Articular chondrocyte of knee joint (primary cell): ENCODE data around the gene FRS2. TPM values are rescaled to one million over a fixed set of nuclear protein-coding genes. Genes with fewer than 3 reads are reported as not detected.

ENCODE experiments used
- small RNA-seq: library from RNA; depleted of rRNA; stranded (forward); fragments of <200 nt; gene quantifications from one replicate; pipeline ENCODE3, GENCODE V24; 2012
- total RNA-seq: library from RNA; depleted of rRNA; stranded (reverse); fragments of >200 nt; gene quantifications from 2 replicates; pipeline ENCODE4 v1.2.3, GENCODE V29; 2012

FRS2 gene, protein sequence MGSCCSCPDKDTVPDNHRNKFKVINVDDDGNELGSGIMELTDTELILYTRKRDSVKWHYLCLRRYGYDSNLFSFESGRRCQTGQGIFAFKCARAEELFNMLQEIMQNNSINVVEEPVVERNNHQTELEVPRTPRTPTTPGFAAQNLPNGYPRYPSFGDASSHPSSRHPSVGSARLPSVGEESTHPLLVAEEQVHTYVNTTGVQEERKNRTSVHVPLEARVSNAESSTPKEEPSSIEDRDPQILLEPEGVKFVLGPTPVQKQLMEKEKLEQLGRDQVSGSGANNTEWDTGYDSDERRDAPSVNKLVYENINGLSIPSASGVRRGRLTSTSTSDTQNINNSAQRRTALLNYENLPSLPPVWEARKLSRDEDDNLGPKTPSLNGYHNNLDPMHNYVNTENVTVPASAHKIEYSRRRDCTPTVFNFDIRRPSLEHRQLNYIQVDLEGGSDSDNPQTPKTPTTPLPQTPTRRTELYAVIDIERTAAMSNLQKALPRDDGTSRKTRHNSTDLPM
- 103 and 111 TPM in 2 replicates for total RNA-seq

DNA sequence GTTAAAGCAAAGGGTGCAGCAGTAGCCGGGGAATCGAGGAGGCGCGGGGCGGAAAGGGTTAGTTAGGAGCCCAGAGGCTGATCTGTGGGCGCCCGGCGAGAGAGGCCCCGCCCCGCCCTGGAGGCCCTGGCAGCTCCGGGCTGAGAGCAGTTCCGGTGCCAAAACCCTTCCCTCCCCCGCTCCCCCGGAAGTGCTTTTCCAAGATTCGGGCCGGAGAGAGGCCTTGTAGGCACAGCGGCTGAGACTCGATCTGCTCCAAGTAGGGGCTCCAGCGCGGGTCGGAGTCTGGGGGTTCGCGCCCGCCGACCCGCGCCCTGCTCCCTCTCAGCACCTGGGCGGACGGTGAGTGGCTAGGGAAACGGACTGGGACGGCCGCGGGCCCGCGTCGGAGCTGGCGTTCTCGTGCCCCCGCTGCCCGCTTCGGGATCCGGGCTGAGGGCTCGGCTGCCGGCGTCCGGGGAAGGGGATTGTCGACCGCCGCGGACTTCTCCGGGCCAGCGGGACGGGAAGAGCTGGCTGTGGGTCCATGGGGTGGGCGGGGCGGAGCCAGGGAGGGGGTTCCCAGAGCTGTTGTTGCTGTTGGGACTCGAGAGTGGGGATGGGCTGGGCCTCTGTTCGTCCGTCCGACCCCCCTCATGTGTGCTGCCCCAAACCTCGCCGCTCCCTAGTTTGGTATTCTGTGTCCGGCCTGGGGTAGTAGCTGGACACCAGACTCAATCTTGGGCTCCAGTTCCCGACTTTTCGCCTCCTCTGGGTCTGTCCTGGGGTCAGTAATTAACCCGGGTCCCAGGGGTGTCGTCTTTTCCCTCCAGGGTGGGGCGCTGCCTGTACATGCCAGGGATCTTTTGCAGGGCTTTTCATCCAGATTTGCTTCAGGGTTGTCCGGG, at the start of gene FRS2:
FRS2 (plus strand) TSS at position 200 of the 887 bp plus-strand sequence. CDS start 98,643 bp downstream, outside the sequence.

DNA sequence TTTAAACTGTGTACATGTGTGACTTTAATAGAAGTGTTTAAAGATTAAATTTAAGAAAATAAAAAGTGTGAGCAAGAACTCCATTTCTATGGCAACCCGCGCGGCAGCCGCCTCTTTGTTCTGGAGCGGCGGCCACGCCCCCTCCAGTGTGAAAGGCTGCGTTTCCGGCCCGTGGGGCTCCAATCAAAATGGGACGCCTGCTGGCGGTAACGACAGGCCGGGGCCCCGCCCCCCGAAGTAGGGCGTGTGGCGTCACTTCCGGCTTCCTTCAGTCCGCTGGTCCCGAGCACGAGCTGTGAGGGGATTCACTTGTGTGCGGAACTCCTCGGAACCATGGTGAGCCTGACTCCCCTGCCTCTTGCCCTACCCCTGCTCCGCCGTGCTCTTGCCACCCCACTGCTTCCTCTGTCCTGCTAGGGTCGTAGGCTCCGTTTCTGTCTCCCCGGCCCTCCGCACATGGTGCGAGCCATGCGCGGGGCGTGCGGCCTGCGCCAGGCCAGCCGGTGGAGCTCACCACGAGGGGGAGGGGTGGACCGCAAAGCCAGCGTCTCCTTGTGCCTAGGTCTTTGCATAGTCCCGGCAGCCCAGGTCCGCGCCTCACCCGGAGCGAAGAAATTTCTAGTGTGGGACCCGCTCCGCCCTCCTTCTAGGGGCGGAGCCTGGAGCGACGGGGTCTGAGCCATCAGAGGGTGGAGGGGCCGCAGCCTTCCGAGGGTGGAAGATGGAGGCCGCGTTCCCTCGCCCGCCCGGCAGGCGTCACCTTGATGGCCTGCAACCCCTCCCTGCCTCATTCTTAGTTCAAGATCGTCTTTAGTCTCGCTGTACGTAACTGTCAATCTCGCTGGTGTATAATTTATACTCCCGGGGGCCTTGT, 115.2 kb downstream of the FRS2 start, which contains the start of gene CCT2:
CCT2 (plus strand) TSS at position 271 of the 874 bp plus-strand sequence; CDS start at position 334, 63 bp downstream.

DNA sequence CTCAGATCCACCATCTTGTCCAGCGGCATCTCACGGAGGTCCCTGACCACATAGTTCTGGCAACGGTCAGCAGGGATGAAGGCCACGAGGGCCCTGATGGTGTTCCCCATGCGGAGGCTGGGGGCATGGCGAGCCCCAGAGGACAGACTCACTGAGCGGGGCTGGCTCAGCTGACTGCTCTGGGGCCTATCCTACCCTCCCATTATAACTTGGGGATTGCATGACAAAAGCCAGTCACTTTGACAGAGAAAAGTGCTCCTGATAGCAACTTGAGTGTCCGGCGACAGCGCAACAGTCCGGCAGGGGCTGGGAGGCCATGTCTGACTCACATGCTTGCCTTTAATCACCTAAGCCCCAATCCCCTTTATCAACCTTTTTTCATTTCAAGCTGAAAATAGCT, 140.5 kb downstream of the FRS2 start, which contains the start of gene LRRC10:
LRRC10 (minus strand) TSS at position 179 of the 400 bp plus-strand sequence; CDS start at position 110, 69 bp downstream.

Small RNA genes lying within 50 kb of the gene (small RNA-seq; reads per million reads assigned to genes)
- gene MIR3913-1, result 1.3 reads per million, percentile 55 among the genes with 10 or more reads in this experiment

Other genes starting within 250 kb of the FRS2 start
- gene CPSF6, start 230.8 kb upstream of the FRS2 start, total RNA-seq, result 23.0 and 29.9 TPM in 2 replicates
- 0.13 TPM in 1 of 2 replicates, not detected in the other for gene LYZ, start 122.0 kb upstream of the FRS2 start, total RNA-seq
- gene YEATS4, start 110.6 kb upstream of the FRS2 start, total RNA-seq, result 16.3 and 28.5 TPM in 2 replicates
- 174 and 206 TPM in 2 replicates for gene CCT2, start 115.1 kb downstream of the FRS2 start, total RNA-seq
- not detected in 2 replicates for gene LRRC10, start 140.5 kb downstream of the FRS2 start, total RNA-seq
- gene BEST3, start 228.9 kb downstream of the FRS2 start, total RNA-seq, result not detected in 2 replicates